GM20431 (cell line): ENCODE data around the gene DNAJB8.

Source experiments
- in situ Hi-C: fragments of 300-500 bp; cut with MseI, MboI; formaldehyde crosslinking; loops from one replicate; pipeline ENCODE4 v1.15.0; 2020; ENCODE audit warnings: low sequenced_read_pairs; ENCODE audit not compliant: unreplicated experiment

Gene DNAJB8

DNA sequence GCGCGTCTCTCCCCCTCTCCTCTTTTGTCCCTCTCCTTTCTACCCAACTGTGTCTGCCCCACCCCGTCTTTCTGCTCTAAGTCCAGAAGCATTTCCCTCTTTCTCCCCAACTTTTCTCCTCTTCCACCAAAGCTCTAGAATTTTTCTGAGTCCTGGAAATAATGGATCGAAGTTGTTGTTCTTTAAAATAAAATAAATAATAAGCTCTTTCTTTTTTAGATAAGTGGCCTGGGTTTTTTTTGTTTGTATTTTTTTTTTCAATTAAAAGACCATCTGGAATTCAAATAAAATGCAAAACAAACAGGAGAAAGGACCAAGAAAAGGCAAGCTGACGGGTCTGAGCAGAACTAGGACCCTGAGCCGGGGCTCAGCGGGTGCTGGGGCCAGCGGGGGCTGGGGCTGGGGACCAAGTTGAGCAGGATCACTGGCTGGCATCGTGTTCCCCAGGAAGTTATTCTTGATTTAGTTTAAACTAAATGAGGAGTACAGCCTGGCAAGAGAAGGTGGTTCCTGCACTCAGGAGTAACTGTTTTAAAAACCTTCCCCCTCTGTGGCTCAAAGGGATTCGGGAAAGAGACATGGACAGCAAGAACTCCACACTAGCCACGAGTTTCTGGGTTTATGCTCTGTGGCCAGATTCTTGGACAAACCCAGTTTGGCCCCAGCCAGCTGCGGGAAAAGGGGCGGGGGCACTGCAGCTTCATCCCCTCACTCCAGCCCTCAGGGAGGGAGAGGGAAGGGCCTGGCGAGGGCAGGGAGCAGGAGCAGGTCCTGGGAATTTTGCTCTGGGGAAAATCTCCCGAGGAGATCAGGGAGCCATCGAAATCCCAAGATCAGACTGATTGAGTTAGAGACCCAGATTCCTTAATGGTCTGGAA, 18.0 kb upstream of the DNAJB8 start:
- in situ Hi-C loops, result no loop called here

DNA sequence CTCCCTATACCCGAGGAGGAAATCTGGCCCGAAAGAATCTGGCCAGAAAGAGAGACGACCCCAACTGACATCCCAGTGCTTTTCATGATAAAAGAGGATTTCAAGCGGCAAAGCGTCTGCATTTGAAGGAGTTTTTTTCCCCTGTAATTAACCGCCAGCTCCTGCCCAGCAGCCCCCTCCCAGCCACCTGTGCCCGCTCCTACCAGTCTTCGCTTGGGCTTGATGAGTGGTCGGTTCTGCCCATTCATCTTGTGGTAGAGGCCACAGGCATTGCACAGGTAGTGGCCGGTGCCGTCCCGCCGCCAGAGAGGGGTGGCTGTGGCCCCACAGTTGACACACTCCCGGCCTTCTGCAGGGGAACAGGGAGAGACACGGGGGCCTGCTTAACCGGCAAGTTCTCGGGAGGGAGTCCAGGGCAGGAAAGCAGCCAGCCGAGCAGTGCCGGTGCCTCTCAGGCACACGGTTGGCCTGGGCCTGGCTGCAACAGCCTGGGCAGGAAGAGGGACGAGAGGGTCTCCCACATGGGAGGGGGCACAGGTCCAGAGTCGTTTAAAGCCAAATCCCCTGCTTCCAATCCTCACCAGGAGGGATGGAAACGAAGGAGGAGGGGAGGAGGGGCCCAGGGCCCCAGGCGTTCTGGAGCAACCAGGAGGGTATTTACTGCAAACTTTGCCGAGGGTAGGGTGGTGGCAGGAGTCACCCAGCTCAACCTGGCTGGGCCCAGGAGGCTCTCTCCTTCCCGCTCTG, 17.1 kb upstream of the DNAJB8 start:
- in situ Hi-C loops, result no loop called here

DNA sequence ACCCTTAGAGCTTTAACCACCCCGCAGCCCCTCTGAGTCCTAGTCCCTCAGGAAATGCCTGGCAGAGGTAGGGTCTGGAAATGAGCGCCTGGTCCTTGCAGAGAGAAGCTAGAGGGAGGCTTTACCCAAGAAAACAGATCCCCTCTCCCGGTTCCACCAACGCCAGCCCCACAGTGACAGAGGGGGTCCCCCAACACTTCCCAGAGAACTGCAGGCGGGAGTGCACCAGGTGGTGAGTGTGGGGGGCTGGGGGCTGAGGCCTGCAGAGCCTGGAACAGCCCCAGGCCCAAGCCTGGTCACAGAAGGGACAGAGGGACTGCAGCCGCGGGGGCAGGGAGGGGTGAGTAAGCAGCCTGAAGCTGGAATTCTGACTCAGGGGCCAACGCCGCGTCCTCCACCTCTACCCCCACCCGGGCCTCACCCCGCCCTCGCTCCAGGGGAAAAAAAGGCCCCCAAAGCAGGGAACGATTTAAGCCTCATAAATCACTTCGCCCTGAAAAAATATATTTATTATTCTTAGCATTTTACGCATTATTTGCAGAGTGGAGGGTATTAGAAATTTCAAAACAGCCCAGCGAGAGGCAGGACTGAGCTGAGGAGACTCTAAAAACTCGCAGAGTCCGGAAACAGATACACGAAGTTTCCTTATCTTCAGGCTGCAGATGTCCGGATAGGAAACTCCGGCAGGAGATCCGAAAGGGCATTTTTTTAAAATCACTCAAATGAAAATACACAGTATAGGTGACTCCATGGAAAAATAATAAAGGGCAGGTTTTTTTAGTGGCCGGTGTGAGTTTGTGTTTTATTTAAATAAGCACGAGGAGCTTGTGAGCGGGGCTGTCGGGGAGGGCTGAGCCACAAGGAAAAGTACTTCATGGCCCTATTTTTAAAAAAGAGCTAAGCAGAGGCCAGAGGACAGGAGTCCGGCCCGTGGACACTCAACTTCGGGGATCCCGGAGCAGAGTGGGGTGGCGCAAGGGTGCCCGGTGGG, 16.3 kb upstream of the DNAJB8 start:
- in situ Hi-C loops, result no loop called here

DNA sequence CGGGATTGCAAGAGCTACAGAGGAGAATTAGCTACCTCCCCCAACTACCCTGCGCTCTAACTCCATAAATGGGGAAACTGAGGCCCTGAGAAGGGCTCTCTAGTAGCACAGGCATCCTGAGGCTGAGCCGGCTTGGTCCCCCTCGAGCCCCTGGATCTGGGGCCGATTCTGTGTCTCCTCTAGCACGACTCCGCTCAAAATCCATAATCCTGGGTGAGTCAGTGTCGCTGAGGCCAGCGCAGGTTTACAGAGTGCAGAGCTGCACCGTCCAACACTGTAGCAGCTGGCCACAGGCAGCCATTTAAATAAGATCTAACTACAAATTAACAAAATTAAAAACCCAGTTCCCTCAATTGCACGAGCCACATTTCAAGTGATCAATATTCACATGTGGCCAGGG, 15.5 kb upstream of the DNAJB8 start:
- in situ Hi-C loops, result no loop called here

DNA sequence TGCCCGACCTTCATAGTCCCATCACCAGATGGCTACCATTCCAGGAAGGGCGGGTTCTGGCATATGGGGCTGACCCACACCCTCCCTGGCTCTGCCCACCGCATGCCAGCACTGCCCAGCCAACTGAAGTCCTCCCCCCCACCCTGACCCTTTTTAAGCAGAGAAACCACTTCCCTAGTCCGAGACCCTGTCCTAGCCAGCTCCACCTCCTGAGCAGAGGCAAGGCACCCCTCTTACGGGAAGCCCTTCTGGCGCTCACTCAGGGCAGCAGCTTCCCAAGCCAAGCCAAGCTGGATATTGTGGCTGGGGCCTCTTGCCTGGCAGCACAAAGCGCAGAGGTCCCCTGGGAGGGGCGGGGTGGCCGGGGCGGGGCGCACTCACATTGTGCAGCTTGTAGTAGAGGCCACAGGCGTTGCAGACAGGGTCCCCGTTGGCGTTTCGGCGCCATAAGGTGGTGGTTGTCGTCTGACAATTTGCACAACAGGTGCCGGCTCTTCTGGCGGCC, 14.8 kb upstream of the DNAJB8 start:
- in situ Hi-C loops, result no loop called here

DNA sequence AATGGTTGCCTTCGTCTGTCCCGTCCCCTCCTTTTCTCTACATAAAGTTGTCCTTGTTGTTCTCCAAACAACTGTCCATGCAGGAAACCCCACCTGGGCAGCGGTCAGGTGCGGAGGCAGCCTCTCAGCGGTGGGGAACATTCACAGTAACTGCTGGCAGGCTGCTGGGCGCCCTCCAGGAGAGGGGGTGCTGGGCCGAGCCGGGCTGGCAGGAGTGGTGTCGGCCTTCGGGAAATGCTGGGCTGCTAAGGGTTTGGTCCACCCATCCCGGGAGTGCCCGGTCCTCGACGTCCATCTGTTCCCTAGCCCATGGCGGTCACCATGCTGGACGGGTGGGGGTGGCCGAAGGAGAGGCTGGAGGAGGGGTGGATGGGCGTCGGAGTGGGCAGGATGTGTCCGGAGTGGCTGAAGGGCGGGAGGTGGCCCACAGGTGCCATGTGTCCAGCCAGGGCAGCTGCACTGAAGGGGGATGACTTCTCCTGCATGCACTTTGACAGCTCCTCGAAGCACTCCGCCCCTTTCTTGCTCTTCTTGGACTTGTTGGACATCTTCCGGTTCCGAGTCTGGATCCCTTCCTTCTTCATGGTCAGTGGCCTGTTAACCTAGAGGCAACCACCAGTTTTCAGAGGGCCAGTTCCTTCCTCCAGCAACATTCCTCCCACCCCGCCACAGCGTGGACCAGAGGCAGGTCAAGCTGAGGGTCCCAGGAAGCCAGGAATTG, 14.2 kb upstream of the DNAJB8 start:
- in situ Hi-C loops, result no loop called here

DNA sequence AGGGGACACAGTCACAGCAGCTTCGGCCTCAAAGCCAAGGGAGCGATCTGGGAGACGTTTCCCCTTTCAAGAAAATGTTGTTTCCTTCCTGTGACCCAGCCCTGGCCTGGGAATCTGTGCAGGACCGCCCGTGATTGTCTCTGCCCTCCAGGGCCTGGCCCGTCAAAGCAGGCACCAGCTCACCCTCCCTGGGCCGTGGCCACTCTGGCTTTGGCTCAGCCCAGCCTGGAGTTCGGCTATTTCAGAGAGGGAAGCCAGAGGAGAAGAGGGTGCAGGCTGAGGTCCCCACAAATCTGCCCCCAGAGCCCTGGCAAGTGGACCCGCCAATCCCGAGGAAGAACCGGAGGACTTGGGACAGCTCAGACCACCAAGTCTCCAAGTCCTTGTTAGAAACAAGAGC, 13.6 kb upstream of the DNAJB8 start:
- in situ Hi-C loops, result no loop called here

DNA sequence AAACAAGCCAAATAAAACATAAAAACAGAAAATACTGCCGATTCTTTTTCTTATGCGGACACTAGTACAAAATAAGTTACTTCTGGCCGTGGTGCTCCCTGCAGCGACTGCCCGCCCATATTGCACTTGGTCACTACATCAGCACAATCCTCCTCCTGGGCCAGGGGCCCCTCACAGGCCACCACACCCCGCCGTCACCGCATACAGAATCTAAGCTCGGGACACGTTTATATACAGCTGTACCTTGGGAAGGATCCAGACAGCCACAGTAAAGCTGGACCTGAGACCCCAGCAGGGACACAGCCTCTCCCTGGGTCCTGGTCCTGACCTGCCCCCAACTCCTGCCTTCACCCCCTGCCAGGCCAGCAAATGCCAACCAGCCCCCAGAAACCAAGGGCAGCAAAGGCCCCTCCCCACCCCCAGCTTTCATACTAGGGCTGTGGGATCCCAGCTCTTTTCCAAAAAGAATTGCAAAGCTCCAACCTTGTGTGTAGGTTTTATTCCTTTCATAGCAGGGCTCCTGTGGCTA, 12.9 kb upstream of the DNAJB8 start:
- in situ Hi-C loops, result no loop called here

DNA sequence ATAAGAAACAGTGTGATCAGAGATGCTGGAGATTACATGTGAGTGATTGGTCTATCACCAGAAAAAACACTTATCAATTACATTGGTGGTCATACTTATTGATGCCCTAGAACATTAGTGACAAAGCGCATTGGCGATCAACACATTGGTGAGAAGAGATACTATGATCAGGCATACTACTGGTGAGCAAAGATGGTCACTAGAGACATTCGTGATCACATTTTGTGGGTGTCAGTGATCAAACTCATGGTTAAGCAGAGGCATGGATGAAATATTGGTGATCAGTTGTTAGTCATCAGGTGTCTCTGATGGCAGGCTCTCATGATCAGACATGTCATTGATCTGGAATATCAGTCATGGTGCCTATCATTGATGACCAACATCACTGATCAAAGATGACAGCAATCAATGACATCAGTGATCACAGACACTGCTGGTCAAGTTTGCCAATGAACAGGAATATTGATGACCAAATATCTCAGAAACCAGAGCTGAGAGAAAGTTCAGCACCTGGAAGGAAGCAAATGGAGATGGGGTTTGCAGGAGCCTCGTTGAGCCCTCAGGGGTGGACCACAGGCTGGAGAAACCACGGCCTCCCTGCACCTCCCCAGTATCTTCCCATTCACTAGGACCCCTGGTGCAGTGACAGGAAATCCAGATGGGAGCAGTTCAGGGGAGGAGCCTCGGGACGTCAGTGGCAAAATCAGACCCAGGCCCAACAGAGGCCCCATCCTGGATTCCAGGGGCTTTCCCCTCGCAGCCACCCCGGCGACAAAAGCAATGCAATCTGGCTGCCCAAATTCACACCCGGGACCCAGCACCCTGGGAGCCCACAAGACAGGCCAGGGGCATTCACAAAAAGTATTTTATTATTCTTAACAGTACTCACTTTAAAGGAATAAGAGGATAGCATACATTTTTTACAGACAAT, 12.2 kb upstream of the DNAJB8 start:
- in situ Hi-C loops, result no loop called here

DNA sequence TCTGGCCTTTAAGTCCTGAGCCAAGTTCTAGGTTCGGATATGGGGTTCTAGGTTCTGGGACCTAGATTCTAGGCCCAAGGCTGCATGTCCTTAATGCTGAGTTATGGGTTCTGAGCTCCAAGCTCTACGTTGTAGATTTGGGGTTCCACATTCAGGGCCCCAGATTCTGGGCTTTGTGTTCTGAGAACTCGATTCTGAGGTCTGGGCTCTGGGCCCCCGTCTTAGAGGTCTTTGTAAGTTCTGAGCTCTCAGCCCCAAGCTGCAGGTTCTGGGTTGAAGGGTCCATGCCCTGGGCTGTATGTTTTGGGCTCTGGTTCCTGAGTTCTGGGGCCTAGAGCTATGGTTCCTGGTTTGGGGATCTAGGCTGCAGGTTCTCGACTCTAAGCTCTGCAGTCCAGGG, 10.0 kb upstream of the DNAJB8 start:
- in situ Hi-C loops, result no loop called here

DNA sequence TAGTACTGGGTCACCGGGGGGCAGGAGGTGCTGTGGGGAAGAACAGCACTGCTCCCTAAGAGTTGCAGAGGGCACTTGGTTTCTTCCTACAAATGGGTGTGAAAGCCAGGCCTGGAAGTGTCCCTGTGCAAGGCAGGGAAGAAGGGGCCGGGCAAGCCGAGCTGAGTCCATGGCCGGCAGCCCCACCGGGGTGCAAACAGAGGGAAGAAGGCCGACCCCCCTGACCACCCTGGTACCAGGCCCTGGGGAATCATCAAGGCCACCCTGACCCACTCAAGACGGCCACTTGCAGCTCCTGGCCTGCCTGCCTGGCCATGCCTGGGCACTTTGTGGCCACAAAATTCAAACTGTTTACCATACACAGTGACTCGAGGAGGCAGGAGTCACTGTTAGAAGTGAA, 8.7 kb upstream of the DNAJB8 start:
- in situ Hi-C loops, result no loop called here

DNA sequence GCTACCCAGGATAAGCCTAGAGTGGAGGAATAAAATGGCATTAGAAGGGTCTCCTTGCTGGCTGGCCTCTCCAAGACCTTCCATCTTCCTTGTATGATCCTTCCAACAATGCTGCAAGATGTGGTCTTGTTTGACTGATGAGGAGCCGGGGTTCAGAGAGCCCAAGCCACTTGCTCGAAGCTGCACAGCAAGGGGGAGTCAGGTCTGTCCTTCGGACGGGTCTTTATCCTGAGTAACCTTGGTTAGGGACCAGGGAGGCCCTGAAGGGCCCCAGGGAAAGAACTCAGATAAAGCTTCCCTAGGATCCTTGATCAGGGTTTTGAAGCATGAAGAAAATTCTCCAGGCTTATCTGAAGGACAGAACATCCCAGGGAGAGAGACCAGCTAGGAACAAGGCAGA, 7.0 kb upstream of the DNAJB8 start:
- in situ Hi-C loops, result no loop called here

DNA sequence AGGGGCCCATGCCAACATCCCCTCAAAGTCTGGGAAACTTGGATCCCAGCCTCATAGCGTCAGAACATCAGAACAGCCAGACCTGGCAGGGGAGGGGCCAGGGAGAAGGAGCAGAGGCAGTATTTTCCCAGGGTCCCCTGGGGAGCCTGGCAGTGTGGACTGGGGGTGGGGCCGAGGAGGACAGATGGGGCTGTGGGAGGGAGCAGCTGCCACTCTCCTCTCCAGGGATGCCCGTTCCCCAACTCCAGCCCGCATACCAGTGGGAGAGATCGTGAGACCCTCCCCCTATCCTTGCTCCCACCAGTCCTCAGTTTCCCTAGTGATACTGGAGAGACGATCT, 6.5 kb upstream of the DNAJB8 start:
- in situ Hi-C loops, result no loop called here

DNA sequence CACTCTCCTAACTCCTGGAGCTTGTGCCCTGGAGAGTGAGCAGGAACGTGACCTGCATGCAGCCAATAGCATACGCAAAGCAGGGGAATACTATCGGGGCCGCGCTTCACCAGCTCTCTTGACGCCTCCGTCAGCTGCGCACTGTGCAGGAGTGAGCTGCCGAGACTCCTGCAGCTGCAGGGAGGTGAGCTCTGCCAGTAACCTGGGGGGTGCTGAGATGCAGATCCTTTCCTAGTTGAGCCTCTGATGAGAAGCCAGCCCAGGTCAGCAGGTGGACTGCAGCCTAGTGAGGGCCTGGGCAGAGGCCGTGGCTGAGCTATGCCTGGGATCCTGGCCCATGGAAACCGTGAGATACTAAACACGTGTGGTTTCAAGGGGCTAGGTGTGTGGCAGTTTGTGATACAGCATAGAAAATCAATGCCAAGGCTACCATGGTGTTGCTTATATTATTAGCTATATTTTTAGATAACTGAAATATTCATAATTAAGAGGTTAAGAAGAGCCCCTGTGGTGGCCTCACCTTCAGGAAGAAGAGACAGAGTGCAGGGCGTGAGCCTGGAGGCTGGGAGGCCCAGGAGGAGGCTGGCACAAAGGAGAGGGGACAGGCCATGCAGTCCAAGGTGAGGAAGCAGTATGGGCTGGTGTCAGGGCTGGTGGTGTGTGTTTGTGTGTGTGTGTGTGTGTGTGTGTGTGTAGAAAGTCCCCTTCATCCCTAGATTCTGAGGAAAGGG, 5.9 kb upstream of the DNAJB8 start:
- in situ Hi-C loops, result no loop called here

DNA sequence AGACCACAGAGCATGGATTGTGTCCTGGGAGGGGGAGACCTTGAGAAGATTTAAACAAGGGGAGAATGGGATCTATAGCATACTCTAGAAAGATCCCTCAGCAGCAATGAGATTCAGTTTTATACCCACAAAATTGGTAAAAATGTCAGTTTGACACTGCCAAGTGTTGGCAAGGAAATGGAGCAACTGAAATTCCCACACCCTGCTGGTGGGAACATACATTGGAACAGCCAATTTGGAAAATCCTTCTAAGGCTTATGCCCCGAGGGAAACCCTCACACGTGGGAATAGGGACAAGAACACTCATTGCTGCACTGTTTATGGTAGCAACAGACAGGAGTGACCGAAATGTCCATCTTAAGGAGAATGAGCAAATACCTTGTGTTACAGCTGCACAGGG, 5.0 kb upstream of the DNAJB8 start:
- in situ Hi-C loops, result no loop called here

DNA sequence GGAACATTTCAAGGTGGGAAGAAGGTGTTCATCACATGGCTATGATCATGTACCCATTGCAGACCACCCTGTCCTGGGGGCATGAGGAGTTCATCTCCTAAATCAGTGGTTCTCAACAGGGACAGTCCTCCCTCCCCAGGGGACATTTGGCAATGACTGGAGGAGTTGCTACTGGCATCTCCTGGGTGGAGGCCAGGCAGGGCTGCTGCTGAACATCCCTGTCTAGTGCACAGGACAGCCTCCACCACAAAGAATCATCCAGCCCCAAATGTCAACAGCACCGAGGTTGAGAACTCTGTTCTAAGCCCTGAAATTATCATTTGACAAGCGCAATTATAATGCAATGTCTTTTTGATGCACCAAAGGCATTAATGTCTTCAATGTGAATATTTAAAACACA, 4.4 kb upstream of the DNAJB8 start:
- in situ Hi-C loops, result no loop called here

DNA sequence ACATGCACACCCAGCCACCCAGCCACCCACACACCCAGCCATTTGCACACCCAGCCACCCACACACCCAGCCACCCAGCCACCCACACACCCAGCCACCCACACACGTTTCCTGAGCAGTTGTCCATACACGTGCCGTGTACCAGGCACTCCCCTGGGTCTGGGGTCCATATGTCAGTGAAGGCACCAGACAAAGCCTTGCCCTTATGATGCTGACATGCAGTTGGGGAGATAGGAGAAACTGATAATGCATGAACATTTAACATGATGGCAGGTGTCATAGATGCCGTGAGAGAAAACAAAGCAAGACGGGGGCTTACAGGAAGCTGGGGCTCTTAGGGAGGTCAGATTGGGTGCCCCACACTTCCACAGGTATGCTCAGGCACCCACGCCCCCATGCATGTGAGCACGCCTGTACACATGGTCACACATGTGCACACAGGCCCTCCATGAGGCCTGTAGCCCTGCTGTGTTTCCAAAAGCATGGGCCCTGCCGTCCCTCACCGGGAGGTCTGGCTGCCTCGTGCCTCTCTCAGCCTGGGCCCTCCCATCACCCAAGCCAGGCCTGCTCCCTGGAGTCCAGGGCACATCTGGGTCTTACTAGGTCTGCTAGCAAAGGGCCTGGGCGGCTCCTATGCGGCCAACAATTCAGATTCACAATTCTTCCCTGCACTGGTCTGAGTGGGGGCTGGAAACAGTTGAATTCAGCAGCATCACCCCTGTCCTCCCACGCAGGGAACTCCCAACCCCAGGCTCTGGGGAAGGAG, 3.6 kb upstream of the DNAJB8 start:
- in situ Hi-C loops, result no loop called here
